ENCODE measurements around the gene IL7R.

DNA sequence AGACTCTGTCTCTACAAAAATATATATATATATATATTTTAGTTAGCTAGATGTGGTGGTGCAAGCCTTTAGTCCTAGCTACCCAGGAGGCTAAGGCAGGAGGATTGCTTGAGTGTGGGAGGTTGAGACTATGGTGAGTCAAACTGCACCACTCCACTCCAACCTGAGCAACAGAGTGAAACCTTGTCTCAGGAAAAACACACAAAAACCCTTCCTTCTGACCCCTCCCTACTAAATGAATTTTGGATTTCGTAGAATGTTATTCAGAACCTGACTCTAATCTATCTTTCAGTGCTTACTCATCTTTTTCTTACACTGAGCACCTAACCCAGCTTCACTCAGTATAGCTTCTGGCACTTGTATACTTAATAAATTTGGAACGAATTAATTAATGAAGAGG is 35.2 kb upstream of the IL7R start:
- TF ChIP-seq CTCF (conservative IDR thresholded peaks at IDR 0.05 in 1 of 2, IDR thresholded peaks at IDR 0.05 in 1 of 2; ENCODE audit: low read depth in 1 of 2, low read length in 2 of 2) = no peak
- no peak for TF ChIP-seq EZH2 (IDR thresholded peaks at IDR 0.05; ENCODE audit: low read length, missing control alignments)
